Natural killer cell treated with Interleukin-12 subunit alpha and Interleukin-12 subunit beta and Interleukin-15 and Interleukin-18, amount 100 ng/mL, for 72 hours (primary cell): ENCODE results near the gene MAP4. TPM values are rescaled to one million over a fixed set of nuclear protein-coding genes. Genes with fewer than 3 reads are reported as not detected.

Experiments used
- ATAC-seq, 2 donors: fragments of 150-1000 bp; cut with Tn5 transposase in 1 of 2; sonication (Bioruptor Pico), chemical (Tn5 transposase) in 1 of 2; 2 replicates each; pipeline ENCODE4 v1.10.0; 2021
- DNase-seq: peaks from one replicate; pipeline ENCODE4 v3.0.0; 2022; ENCODE audit warnings: low spot score
- H3K27ac Mint-ChIP-seq, 2 donors: 1 replicate in 1 of 2; 2 replicates in 1 of 2; pipeline ENCODE4 v1.8.0; 2022; ENCODE audit warnings: mixed read lengths in 2 of 2, mild to moderate bottlenecking in 1 of 2, moderate library complexity in 1 of 2
- H3K27me3 Mint-ChIP-seq, 2 donors: 1 replicate in 1 of 2; 2 replicates in 1 of 2; pipeline ENCODE4 v1.8.0; 2022; ENCODE audit warnings: mixed read lengths in 2 of 2
- H3K36me3 Mint-ChIP-seq: one replicate; pipeline ENCODE4 v1.8.0; 2022; ENCODE audit warnings: mixed read lengths
- H3K4me1 Mint-ChIP-seq, 2 donors: 1 replicate in 1 of 2; 2 replicates in 1 of 2; pipeline ENCODE4 v1.8.0; 2022; ENCODE audit warnings: low read depth in 2 of 2, mixed read lengths in 2 of 2, mild to moderate bottlenecking in 1 of 2
- H3K4me3 Mint-ChIP-seq: one replicate; pipeline ENCODE4 v1.8.0; 2022; ENCODE audit warnings: mixed read lengths
- H3K9me3 Mint-ChIP-seq: 2 replicates; pipeline ENCODE4 v1.8.0; 2022; ENCODE audit warnings: mixed read lengths
- total RNA-seq, 2 donors: library from RNA; stranded (reverse); gene quantifications; one replicate each; pipeline ENCODE4 v1.2.3, GENCODE V29; 2022

MAP4 gene
- total RNA-seq, 2 donors from 2014 or later, result 129 to 151 TPM

DNA sequence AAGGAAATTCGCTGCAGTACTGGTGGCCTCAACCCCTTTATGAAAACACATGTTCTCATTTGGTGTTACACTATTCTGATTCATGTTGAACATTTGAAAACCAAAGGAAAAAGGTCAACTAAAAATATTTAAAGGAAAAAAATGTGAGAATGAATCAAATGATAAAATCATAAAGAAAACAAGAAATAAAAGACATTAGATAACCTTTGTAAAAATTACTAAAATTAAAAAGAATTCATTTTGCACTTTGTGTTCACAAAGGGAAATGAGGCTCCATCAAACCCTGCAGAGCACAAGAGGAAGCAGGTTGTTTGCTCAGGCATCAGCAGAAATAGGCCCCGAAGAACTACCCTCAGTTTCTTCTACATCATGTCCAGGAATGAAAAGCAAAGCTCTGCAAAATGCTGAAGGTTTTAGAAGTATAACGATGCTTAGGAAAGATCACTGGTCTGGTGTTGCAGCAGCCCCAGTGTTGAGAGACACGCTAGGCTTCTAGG is 41.2 kb downstream of the MAP4 start:
- Mint-ChIP-seq H3K9me3 (no peaks in the 10 kb centered on the region), H3K27ac (peak overlapping the region in 1 of 2 donors; percentile 18), H3K4me3 (no peak overlapping the region), H3K36me3 (no peaks in the 10 kb centered on the region), H3K4me1 (no peaks in the 10 kb centered on the region), H3K27me3 (no peaks in the 10 kb centered on the region)
- ATAC-seq (no peak), DNase-seq (no peak)

- no peaks in the 10 kb centered on the region for H3K4me1 Mint-ChIP-seq
- H3K9me3 Mint-ChIP-seq, result no peaks in the 10 kb centered on the region
- H3K4me3 Mint-ChIP-seq, result no peak overlapping the region
- DNase-seq (no peak), ATAC-seq (no peak)
- no peaks in the 10 kb centered on the region for H3K27me3 Mint-ChIP-seq
- no peak overlapping the region for H3K27ac Mint-ChIP-seq
- no peaks in the 10 kb centered on the region for H3K36me3 Mint-ChIP-seq
Observed at GRCh38 chr3:47971081-47971480, 45.1 kb downstream of the MAP4 start.

GRCh38 chr3:47964740-47965139 is 51.5 kb downstream of the MAP4 start:
- DNase-seq (no peak), ATAC-seq (no peak)
- Mint-ChIP-seq H3K27ac (no peak overlapping the region), H3K4me1 (peaks cover 20 to 22% of the 10 kb centered on the region in 2 donors), H3K9me3 (no peaks in the 10 kb centered on the region), H3K27me3 (no peaks in the 10 kb centered on the region), H3K36me3 (no peaks in the 10 kb centered on the region), H3K4me3 (no peak overlapping the region)

- Mint-ChIP-seq H3K9me3 (no peaks in the 10 kb centered on the region), H3K4me1 (peaks cover 20 to 22% of the 10 kb centered on the region in 2 donors), H3K27me3 (no peaks in the 10 kb centered on the region), H3K27ac (no peak overlapping the region), H3K36me3 (no peaks in the 10 kb centered on the region), H3K4me3 (no peak overlapping the region)
- ATAC-seq (no peak), DNase-seq (no peak)
Observed at GRCh38 chr3:47961815-47962606, 54.2 kb downstream of the MAP4 start.

DNA sequence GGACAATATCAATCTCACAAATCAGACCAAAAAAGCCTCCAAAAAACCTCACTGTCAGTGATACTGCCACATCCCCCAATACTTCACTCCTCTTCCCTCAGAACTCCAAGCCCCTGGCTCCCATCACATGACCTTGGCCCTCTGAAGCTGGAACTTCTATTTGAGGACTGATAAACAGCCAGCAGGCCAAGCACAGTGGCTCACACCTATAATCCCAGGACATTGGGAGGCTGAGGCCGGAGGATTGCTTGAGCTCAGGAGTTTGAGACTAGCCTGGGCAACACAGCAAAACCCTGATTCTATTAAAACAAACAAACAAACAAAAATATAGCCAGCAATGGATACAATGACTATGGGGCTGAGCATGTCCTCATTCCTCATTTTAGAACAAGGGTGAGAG is 55.2 kb downstream of the MAP4 start:
- DNase-seq (no peak), ATAC-seq (no peak)
- Mint-ChIP-seq H3K36me3 (no peaks in the 10 kb centered on the region), H3K9me3 (no peaks in the 10 kb centered on the region), H3K27ac (no peak overlapping the region), H3K27me3 (no peaks in the 10 kb centered on the region), H3K4me1 (peaks cover 20 to 22% of the 10 kb centered on the region in 2 donors), H3K4me3 (no peak overlapping the region)

DNA sequence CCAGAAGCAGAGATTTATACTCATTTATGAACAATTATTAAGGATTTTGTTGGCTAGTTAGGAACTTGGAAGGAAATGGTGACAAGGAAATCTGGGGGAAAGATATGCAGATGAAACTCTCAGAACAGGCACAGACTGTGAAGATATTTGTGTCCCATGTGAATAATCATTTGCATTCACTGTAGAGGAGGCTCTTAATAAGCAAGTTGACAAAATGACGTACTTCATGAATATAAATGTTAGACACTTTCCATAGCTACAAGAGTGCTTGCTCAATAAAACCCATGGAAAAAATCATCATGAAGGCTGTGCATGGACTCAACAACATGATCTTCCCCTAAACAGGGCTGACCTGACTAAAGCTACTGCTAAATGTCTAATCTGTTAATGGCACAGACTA is 59.7 kb downstream of the MAP4 start:
- no peak for DNase-seq
- no peak overlapping the region for H3K4me3 Mint-ChIP-seq
- no peaks in the 10 kb centered on the region for H3K36me3 Mint-ChIP-seq
- peaks cover 5 to 8% of the 10 kb centered on the region in 2 donors for H3K4me1 Mint-ChIP-seq
- H3K9me3 Mint-ChIP-seq, result no peaks in the 10 kb centered on the region
- H3K27me3 Mint-ChIP-seq, result no peaks in the 10 kb centered on the region
- ATAC-seq, result no peak
- H3K27ac Mint-ChIP-seq, result no peak overlapping the region

DNA sequence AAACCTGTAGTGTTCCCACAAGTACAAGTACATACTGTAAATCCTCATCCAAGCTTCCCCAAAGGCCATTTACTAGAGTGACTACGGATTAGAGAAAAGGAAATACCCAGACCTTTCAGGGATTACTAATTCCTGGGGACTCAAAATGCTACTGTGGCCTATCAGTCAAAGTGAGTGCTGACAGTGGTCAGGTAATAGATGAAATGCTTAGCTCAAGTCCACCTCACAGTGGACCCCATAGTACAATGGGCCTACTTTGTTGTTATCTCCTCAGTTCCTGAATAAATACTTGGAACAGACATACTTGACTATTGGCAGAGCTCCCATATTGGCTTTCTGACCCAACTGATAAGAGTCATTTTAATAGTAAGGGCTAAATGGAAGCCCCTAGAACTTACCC is 61.6 kb downstream of the MAP4 start:
- ATAC-seq (no peak), DNase-seq (no peak)
- Mint-ChIP-seq H3K9me3 (no peaks in the 10 kb centered on the region), H3K27me3 (no peaks in the 10 kb centered on the region), H3K4me3 (no peak overlapping the region), H3K27ac (no peak overlapping the region), H3K36me3 (no peaks in the 10 kb centered on the region), H3K4me1 (no peaks in the 10 kb centered on the region)

DNA sequence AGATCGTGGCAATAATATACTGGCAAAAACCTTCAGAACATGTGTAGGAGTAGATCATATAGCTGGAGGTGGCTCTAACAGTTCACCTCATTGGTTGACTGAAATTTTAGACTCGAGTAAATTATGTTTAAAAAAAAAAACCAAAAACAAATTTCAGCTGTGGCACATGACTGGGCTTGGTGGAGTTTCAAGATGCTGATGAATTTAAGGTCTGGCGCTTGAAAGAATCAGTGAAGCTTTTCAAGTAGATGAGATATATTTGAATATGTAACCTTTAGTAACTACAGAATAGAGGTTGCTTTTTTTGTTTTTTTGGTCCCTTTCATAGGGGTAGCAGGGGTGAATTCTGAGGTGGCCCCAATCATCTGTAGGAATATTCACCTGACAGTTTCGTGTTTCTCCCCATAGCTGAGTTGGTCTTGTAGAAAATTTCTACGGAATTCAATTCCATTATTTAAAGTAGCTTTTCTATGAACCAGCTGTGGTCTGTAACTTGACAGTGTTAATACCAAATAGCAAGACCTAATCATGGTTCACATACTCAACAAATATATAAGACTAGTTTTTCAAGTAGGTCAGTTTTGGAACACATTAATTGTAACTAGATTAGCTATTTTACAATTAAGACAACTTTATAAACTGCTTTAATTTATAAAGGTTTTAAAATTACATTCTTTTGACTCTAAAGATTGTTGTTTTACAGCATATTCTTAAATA is 65.6 kb downstream of the MAP4 start:
- Mint-ChIP-seq H3K4me3 (no peak overlapping the region), H3K4me1 (no peaks in the 10 kb centered on the region), H3K36me3 (no peaks in the 10 kb centered on the region), H3K9me3 (no peaks in the 10 kb centered on the region), H3K27me3 (no peaks in the 10 kb centered on the region), H3K27ac (no peak overlapping the region)
- DNase-seq, result no peak
- ATAC-seq, result no peak

- Mint-ChIP-seq H3K27ac (no peak overlapping the region), H3K4me1 (no peaks in the 10 kb centered on the region), H3K9me3 (no peaks in the 10 kb centered on the region), H3K27me3 (no peaks in the 10 kb centered on the region), H3K36me3 (no peaks in the 10 kb centered on the region), H3K4me3 (no peak overlapping the region)
- no peak for ATAC-seq
- DNase-seq, result no peak
Observed at GRCh38 chr3:47949979-47950378, 66.2 kb downstream of the MAP4 start.

DNA sequence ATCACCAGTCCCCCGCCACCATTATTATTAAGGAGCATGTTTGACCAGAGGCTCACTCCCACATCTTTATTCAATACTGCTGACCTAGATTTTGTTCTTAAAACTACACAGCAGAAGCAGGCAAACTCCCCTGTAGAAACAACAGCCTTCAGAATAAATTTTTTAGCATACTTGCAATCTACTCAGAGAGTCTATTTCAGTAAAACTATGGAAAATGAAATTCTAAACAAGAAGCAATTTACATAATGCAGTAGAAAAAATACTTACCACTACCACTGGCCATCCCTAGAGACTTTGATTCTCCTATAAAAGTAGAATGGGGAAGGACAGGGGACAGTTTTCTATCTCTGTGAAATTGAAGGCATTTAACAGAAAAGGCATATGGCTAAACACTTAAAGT is 76.0 kb downstream of the MAP4 start:
- no peak for ATAC-seq
- H3K9me3 Mint-ChIP-seq, result no peaks in the 10 kb centered on the region
- H3K27ac Mint-ChIP-seq, result no peak overlapping the region
- no peak overlapping the region for H3K4me3 Mint-ChIP-seq
- no peak for DNase-seq
- no peaks in the 10 kb centered on the region for H3K4me1 Mint-ChIP-seq
- H3K36me3 Mint-ChIP-seq, result no peaks in the 10 kb centered on the region
- H3K27me3 Mint-ChIP-seq, result no peaks in the 10 kb centered on the region

DNA sequence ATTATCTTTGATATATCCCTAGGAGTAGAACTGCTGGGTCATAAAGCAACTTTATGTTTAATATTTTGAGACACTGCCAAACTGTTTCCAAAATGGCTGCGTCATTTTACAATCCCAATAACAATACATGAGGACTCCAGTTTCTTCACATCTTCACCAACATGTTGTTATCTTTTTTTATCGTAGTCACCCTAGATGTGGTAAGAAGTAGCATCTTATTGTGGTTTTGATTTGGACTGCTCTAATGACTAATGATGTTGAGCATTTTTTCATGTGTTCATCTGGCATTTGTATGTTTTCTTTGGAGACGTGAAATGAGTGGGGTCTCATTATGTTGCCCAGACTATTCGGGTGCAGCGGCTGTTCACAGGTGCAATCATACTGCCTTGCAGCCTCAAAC is 83.8 kb downstream of the MAP4 start:
- Mint-ChIP-seq H3K36me3 (no peaks in the 10 kb centered on the region), H3K4me1 (peaks cover 4 to 5% of the 10 kb centered on the region in 2 donors), H3K27ac (no peak overlapping the region), H3K27me3 (no peaks in the 10 kb centered on the region), H3K9me3 (no peaks in the 10 kb centered on the region), H3K4me3 (no peak overlapping the region)
- ATAC-seq (no peak), DNase-seq (no peak)

- no peak overlapping the region for H3K4me3 Mint-ChIP-seq
- H3K27me3 Mint-ChIP-seq, result no peaks in the 10 kb centered on the region
- H3K9me3 Mint-ChIP-seq, result no peaks in the 10 kb centered on the region
- ATAC-seq (no peak), DNase-seq (no peak)
- H3K4me1 Mint-ChIP-seq, result peaks cover 4 to 5% of the 10 kb centered on the region in 2 donors
- H3K27ac Mint-ChIP-seq, result no peak overlapping the region
- peaks cover 4% of the 10 kb centered on the region for H3K36me3 Mint-ChIP-seq
Observed at GRCh38 chr3:47930979-47931378, 85.2 kb downstream of the MAP4 start.

GRCh38 chr3:47916696-47917095 is 99.5 kb downstream of the MAP4 start:
- no peak overlapping the region for H3K4me3 Mint-ChIP-seq
- no peak overlapping the region for H3K27ac Mint-ChIP-seq
- H3K4me1 Mint-ChIP-seq, result peaks cover 0 to 5% of the 10 kb centered on the region in 2 donors
- DNase-seq (no peak), ATAC-seq (no peak)
- H3K27me3 Mint-ChIP-seq, result no peaks in the 10 kb centered on the region
- H3K36me3 Mint-ChIP-seq, result peaks cover 17% of the 10 kb centered on the region
- H3K9me3 Mint-ChIP-seq, result no peaks in the 10 kb centered on the region

DNA sequence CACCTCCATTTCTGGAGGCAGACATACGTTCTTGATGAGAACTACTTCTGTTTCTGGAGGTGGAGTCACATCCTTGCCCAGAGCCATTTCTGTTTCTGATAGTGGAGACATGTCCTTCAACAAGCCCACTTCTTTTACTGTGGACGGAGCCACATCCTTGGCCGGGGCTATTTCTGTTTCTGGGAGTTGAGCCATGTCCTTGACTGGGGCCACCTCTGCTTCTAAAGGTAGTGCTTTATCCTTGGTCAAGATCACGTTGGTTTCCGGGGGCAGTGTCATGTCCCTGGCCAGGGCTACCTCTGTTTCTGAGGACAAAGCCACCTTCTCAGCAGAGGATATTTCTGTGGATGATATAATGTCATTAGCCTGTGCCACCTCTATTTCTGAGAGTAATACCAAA is 100.0 kb downstream of the MAP4 start:
- H3K27me3 Mint-ChIP-seq, result no peaks in the 10 kb centered on the region
- ATAC-seq (no peak), DNase-seq (no peak)
- H3K4me3 Mint-ChIP-seq, result no peak overlapping the region
- H3K27ac Mint-ChIP-seq, result no peak overlapping the region
- H3K4me1 Mint-ChIP-seq, result peaks cover 0 to 5% of the 10 kb centered on the region in 2 donors
- peaks cover 18% of the 10 kb centered on the region for H3K36me3 Mint-ChIP-seq
- H3K9me3 Mint-ChIP-seq, result no peaks in the 10 kb centered on the region
